Adipose tissue (tissue), 3 donors: Measurements from ENCODE around the gene FAM184A. TPM values are rescaled to one million over a fixed set of nuclear protein-coding genes. Genes with fewer than 3 reads are reported as not detected.

ENCODE experiments used
- polyA plus RNA-seq, 3 donors: library from polyadenylated mRNA; stranded (reverse); fragments of 200-250 nt; gene quantifications; one replicate each; pipeline ENCODE4 v1.2.3, GENCODE V29; 2013
- donor health status: healthy with polysubstance abuse.
- donor health status: Bipolar disorder and iron deficiency.
- donor health status: healthy.

Gene FAM184A
- polyA plus RNA-seq, 3 donors: 1.1 to 9.4 (median 1.7) TPM

Other genes starting within 250 kb of the FAM184A start
- 1 to 10 TPM; 5.8 to 8.9 (median 6.4) TPM for gene ASF1A, start 184.5 kb downstream of the FAM184A start, polyA plus RNA-seq
- gene MCM9, start 143.5 kb downstream of the FAM184A start, polyA plus RNA-seq: 1 to 10 TPM; 2.0 to 5.1 (median 3.5) TPM